Upper lobe of left lung (tissue), 6 donors: Measurements from ENCODE around the gene GABBR1. TPM values are rescaled to one million over a fixed set of nuclear protein-coding genes. Genes with fewer than 3 reads are reported as not detected.

Source experiments
- ATAC-seq, 2 donors: fragments of 200-7000 bp; cut with Tn5 transposase; one replicate each; pipeline ENCODE4 v1.9.1; 2022; ENCODE audit warnings: mild to moderate bottlenecking in 2 of 2, moderate library complexity in 2 of 2; ENCODE audit not compliant: low FRiP score in 2 of 2
- DNase-seq, 2 donors: peaks; one replicate each; pipeline ENCODE4 v3.0.0-alpha.2; 2019 to 2020
- H3K27ac ChIP-seq, 4 donors: fragments of 200-600 bp; sonication (generic); one replicate each; pipeline ENCODE4 v1.5.1; 2016 to 2019
- H3K27me3 ChIP-seq, 4 donors: fragments of 200-600 bp; sonication (generic); one replicate each; pipeline ENCODE4 v1.5.1; 2017 to 2019
- H3K36me3 ChIP-seq, 4 donors: fragments of 200-600 bp; sonication (generic); one replicate each; pipeline ENCODE4 v1.5.1; 2016 to 2019
- H3K4me1 ChIP-seq, 4 donors: fragments of 200-600 bp; sonication (generic); one replicate each; pipeline ENCODE4 v1.5.1; 2018 to 2019
- H3K4me3 ChIP-seq, 4 donors: fragments of 200-600 bp; sonication (generic); one replicate each; pipeline ENCODE4 v1.5.1; 2017 to 2019; ENCODE audit warnings: mild to moderate bottlenecking in 2 of 4, moderate library complexity in 1 of 4
- H3K9me3 ChIP-seq, 4 donors: fragments of 200-600 bp; sonication (generic); one replicate each; pipeline ENCODE4 v1.5.1; 2018 to 2019
- CTCF ChIP-seq, 6 experiments: fragments of 450-650 bp in 4 of 6; fragments of 200-600 bp in 2 of 6; sonication (generic) in 2 of 6; IDR thresholded peaks; one replicate each; pipeline ENCODE4 v1.5.1; 2016 to 2019; ENCODE audit warnings: antibody characterized with exemption in 6 of 6
- EP300 ChIP-seq, 4 donors: sonication (generic); formaldehyde crosslinking; IDR thresholded peaks; one replicate each; pipeline ENCODE4 v1.5.1; 2017; ENCODE audit warnings: antibody characterized with exemption in 4 of 4, control low read depth in 2 of 4
- POLR2A ChIP-seq, 4 donors: fragments of 450-650 bp; IDR thresholded peaks; one replicate each; pipeline ENCODE4 v1.5.1; 2016 to 2017; ENCODE audit warnings: antibody characterized with exemption in 4 of 4, mild to moderate bottlenecking in 2 of 4
- POLR2AphosphoS5 ChIP-seq, 2 donors: sonication (generic); formaldehyde crosslinking; IDR thresholded peaks; one replicate each; pipeline ENCODE4 v1.5.1; 2017; ENCODE audit warnings: antibody characterized with exemption in 2 of 2
- WGBS, 2 donors: methylation state at CpG; one replicate each; pipeline ENCODE4 v1.1.5; 2017 to 2018; 5-methylcytosine and 5-hydroxymethylcytosine counted together
- total RNA-seq, 6 donors: library from RNA; depleted of rRNA in 4 of 6; stranded (reverse); fragments of >200 nt in 4 of 6; gene quantifications; one replicate each; pipeline versions ENCODE4 v1.1.0 to v1.2.1, GENCODE V29; 2016 to 2021
- donor health status: DM: no; HTN: no; CAD: no; lungs with moderate emphysema.
- donor health status: DM: no; HTN: yes; CAD: no; lungs with severe emphysema.

The GABBR1 gene
- total RNA-seq, 6 donors from 2014 or later: 13.2 to 171 (median 34.8) TPM

- H3K4me3 ChIP-seq: no peak overlapping the region
- no peaks in the 10 kb centered on the region for H3K27me3 ChIP-seq
- DNase-seq (no peak), ATAC-seq (no peak)
- no peak for TF ChIP-seq POLR2A (IDR thresholded peaks at IDR 0.05)
- TF ChIP-seq POLR2AphosphoS5 (IDR thresholded peaks at IDR 0.05): no peak
- no peak for TF ChIP-seq EP300 (IDR thresholded peaks at IDR 0.05)
- TF ChIP-seq CTCF (IDR thresholded peaks at IDR 0.05): no peak
- H3K9me3 ChIP-seq: no peaks in the 10 kb centered on the region
- no peaks in the 10 kb centered on the region for H3K4me1 ChIP-seq
- no peak overlapping the region for H3K27ac ChIP-seq
- H3K36me3 ChIP-seq: no peaks in the 10 kb centered on the region
- 51 to 67% methylated on average over 7 to 8 of the region's 8 CpGs for WGBS, 2 donors
Observed at GRCh38 chr6:29521006-29521680, 111.8 kb downstream of the GABBR1 start.

DNA sequence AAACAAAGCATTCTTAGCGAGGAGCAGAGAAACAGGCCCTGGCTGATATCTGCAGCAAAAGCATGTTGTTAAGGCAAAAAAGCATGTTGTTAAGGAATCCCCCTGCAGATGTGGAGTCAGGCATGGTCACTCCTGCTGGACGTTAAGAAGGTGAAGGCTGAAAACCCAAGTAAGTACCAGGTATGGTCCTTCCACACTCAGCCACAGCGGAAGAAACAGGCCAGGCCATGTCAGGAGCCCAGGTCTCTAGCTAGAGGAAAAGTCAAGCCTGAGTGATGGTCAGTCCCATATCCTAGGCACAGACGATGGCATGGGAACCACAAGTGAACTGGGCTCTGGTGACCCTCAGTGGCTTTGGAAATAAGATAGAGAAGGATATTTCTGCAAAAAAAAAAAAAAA lies 112.8 kb downstream of the GABBR1 start:
- ATAC-seq (no peak), DNase-seq (no peak)
- Histone ChIP-seq H3K27ac (no peak overlapping the region), H3K36me3 (no peaks in the 10 kb centered on the region), H3K27me3 (no peaks in the 10 kb centered on the region), H3K4me3 (no peak overlapping the region), H3K9me3 (no peaks in the 10 kb centered on the region), H3K4me1 (no peaks in the 10 kb centered on the region)
- no peak for TF ChIP-seq CTCF (IDR thresholded peaks at IDR 0.05)
- no peak for TF ChIP-seq POLR2A (IDR thresholded peaks at IDR 0.05)
- no peak for TF ChIP-seq EP300 (IDR thresholded peaks at IDR 0.05)
- WGBS, 2 donors: 85 to 88% methylated on average over 4 of the region's 4 CpGs

DNA sequence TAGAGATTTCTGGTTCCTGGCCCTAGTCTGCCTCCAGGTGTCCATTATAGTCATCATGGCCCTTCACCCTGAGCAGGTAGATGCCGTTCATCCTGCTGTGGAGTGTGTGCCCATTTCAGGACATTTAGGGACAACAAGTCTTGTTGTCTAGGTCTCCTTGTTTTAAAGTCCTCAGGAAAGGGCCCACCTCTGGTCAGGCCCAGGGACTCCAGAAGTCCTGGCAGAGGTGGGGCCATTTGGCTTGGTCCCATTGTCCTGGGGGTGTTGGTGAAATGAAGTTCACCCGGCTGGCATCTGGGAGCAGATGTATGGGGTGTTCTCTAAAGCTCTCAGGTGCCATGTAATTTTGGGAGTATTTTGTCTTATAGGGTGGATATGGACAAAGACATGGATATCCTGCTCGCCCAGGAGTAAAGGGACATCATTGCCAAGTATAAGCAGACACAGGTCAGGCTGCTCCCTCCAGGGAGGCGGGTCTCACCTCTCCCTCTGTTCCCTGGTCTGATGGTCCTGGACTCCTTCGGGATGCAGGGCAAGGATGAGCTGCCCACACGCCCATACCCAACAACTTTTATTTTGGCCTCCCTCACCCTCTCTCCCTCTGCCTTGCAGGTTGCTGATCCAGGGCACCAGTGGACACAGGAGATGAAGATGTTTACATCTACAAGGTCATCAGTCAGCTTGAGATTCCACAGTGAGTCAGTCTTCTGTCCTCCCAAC lies 113.5 kb downstream of the GABBR1 start:
- TF ChIP-seq POLR2A (IDR thresholded peaks at IDR 0.05): no peak
- no peak for TF ChIP-seq EP300 (IDR thresholded peaks at IDR 0.05)
- TF ChIP-seq POLR2AphosphoS5 (IDR thresholded peaks at IDR 0.05): no peak
- TF ChIP-seq CTCF (IDR thresholded peaks at IDR 0.05): no peak
- Histone ChIP-seq H3K27ac (no peak overlapping the region), H3K4me3 (no peak overlapping the region), H3K9me3 (no peaks in the 10 kb centered on the region), H3K36me3 (no peaks in the 10 kb centered on the region), H3K27me3 (no peaks in the 10 kb centered on the region), H3K4me1 (no peaks in the 10 kb centered on the region)
- DNase-seq (no peak), ATAC-seq (peak in 1 of 2 donors; percentile 34)
- WGBS, 2 donors: 92 to 96% methylated on average over 6 of the region's 6 CpGs

GRCh38 chr6:29517728-29518440 lies 115.1 kb downstream of the GABBR1 start:
- WGBS, 2 donors: 80 to 82% methylated on average over 1 to 7 of the region's 7 CpGs
- peak in 1 of 2 donors; percentile 5 for ATAC-seq
- no peak for TF ChIP-seq POLR2A (IDR thresholded peaks at IDR 0.05)
- H3K27ac ChIP-seq: no peak overlapping the region
- no peaks in the 10 kb centered on the region for H3K27me3 ChIP-seq
- H3K9me3 ChIP-seq: no peaks in the 10 kb centered on the region
- DNase-seq: no peak
- H3K36me3 ChIP-seq: no peaks in the 10 kb centered on the region
- no peak overlapping the region for H3K4me3 ChIP-seq
- no peaks in the 10 kb centered on the region for H3K4me1 ChIP-seq

GRCh38 chr6:29517245-29517644 lies 115.7 kb downstream of the GABBR1 start:
- H3K36me3 ChIP-seq: no peaks in the 10 kb centered on the region
- no peaks in the 10 kb centered on the region for H3K27me3 ChIP-seq
- WGBS, 2 donors: 80 to 94% methylated on average over 1 of the region's 1 CpG
- H3K9me3 ChIP-seq: no peaks in the 10 kb centered on the region
- no peak for ATAC-seq
- H3K4me3 ChIP-seq: no peak overlapping the region
- DNase-seq: no peak
- no peak overlapping the region for H3K27ac ChIP-seq
- no peak for TF ChIP-seq CTCF (IDR thresholded peaks at IDR 0.05)
- no peaks in the 10 kb centered on the region for H3K4me1 ChIP-seq
